Upper lobe of left lung (tissue), 6 donors: ENCODE measurements around the gene KRTAP1-4. TPM values are rescaled to one million over a fixed set of nuclear protein-coding genes. Genes with fewer than 3 reads are reported as not detected.

Experiments used
- ATAC-seq, 2 donors: fragments of 200-7000 bp; cut with Tn5 transposase; one replicate each; pipeline ENCODE4 v1.9.1; 2022; ENCODE audit warnings: mild to moderate bottlenecking in 2 of 2, moderate library complexity in 2 of 2; ENCODE audit not compliant: low FRiP score in 2 of 2
- DNase-seq, 2 donors: peaks; one replicate each; pipeline ENCODE4 v3.0.0-alpha.2; 2019 to 2020
- H3K27ac ChIP-seq, 4 donors: fragments of 200-600 bp; sonication (generic); one replicate each; pipeline ENCODE4 v1.5.1; 2016 to 2019
- H3K27me3 ChIP-seq, 4 donors: fragments of 200-600 bp; sonication (generic); one replicate each; pipeline ENCODE4 v1.5.1; 2017 to 2019
- H3K36me3 ChIP-seq, 4 donors: fragments of 200-600 bp; sonication (generic); one replicate each; pipeline ENCODE4 v1.5.1; 2016 to 2019
- H3K4me1 ChIP-seq, 4 donors: fragments of 200-600 bp; sonication (generic); one replicate each; pipeline ENCODE4 v1.5.1; 2018 to 2019
- H3K4me3 ChIP-seq, 4 donors: fragments of 200-600 bp; sonication (generic); one replicate each; pipeline ENCODE4 v1.5.1; 2017 to 2019; ENCODE audit warnings: mild to moderate bottlenecking in 2 of 4, moderate library complexity in 1 of 4
- H3K9me3 ChIP-seq, 4 donors: fragments of 200-600 bp; sonication (generic); one replicate each; pipeline ENCODE4 v1.5.1; 2018 to 2019
- EP300 ChIP-seq, 4 donors: sonication (generic); formaldehyde crosslinking; IDR thresholded peaks; one replicate each; pipeline ENCODE4 v1.5.1; 2017; ENCODE audit warnings: antibody characterized with exemption in 4 of 4, control low read depth in 2 of 4
- POLR2A ChIP-seq, 4 donors: fragments of 450-650 bp; IDR thresholded peaks; one replicate each; pipeline ENCODE4 v1.5.1; 2016 to 2017; ENCODE audit warnings: antibody characterized with exemption in 4 of 4, mild to moderate bottlenecking in 2 of 4
- POLR2AphosphoS5 ChIP-seq, 2 donors: sonication (generic); formaldehyde crosslinking; IDR thresholded peaks; one replicate each; pipeline ENCODE4 v1.5.1; 2017; ENCODE audit warnings: antibody characterized with exemption in 2 of 2
- WGBS, 2 donors: methylation state at CpG; one replicate each; pipeline ENCODE4 v1.1.5; 2017 to 2018; 5-methylcytosine and 5-hydroxymethylcytosine counted together
- total RNA-seq, 6 donors: library from RNA; depleted of rRNA in 4 of 6; stranded (reverse); fragments of >200 nt in 4 of 6; gene quantifications; one replicate each; pipeline versions ENCODE4 v1.1.0 to v1.2.1, GENCODE V29; 2016 to 2021
- TF ChIP-seq, protein P1 (sequence below), 6 experiments: fragments of 450-650 bp in 4 of 6; fragments of 200-600 bp in 2 of 6; sonication (generic) in 2 of 6; IDR thresholded peaks; one replicate each; pipeline ENCODE4 v1.5.1; 2016 to 2019; ENCODE audit warnings: antibody characterized with exemption in 6 of 6
- donor health status: DM: no; HTN: no; CAD: no; lungs with moderate emphysema.
- donor health status: DM: no; HTN: yes; CAD: no; lungs with severe emphysema.

Gene KRTAP1-4
- total RNA-seq, 6 donors from 2014 or later = not detected

DNA sequence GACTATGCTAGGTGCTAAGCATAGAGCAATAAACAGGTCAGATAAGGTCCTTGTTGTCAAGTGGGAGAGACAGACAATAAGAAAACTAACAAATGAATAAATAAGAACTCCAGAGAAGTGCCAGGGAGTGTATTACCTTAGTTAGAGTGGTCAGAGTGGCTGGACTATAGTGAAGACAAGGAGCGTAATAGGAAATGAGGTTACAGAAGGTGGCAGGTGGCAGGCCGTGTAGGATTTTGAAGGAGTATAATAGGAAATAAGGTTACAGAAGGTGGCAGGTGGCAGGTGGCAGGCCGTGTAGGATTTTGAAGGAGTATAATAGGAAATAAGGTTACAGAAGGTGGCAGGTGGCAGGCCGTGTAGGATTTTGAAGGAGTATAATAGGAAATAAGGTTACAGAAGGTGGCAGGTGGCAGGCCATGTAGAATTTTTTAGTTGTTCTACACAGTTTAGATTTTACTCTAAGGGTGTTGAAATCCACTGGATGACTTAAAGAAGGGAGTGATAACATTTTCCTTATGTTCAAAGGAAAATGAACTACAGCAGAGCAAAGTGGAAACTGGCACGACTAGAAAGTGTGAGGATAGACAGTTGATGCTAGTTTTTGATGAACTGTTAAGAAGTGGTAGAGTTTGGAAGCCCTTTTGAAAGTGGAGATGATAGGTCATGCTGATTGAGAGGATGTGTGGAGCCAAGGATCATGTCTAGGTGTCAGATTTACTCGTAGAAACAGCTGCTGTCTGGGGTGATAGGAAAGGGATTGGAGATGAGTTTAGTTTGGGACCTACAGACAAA is 17.5 kb downstream of the KRTAP1-4 start:
- 64 to 65% methylated on average over 6 of the region's 6 CpGs for WGBS, 2 donors
- ATAC-seq (no peak), DNase-seq (no peak)
- Histone ChIP-seq H3K4me1 (no peaks in the 10 kb centered on the region), H3K27me3 (no peaks in the 10 kb centered on the region), H3K4me3 (no peak overlapping the region), H3K9me3 (no peaks in the 10 kb centered on the region), H3K27ac (no peak overlapping the region), H3K36me3 (no peaks in the 10 kb centered on the region)
- TF ChIP-seq EP300 (IDR thresholded peaks at IDR 0.05) (no peak), POLR2A (IDR thresholded peaks at IDR 0.05) (no peak), POLR2AphosphoS5 (IDR thresholded peaks at IDR 0.05) (no peak)
- TF ChIP-seq, protein P1, sequence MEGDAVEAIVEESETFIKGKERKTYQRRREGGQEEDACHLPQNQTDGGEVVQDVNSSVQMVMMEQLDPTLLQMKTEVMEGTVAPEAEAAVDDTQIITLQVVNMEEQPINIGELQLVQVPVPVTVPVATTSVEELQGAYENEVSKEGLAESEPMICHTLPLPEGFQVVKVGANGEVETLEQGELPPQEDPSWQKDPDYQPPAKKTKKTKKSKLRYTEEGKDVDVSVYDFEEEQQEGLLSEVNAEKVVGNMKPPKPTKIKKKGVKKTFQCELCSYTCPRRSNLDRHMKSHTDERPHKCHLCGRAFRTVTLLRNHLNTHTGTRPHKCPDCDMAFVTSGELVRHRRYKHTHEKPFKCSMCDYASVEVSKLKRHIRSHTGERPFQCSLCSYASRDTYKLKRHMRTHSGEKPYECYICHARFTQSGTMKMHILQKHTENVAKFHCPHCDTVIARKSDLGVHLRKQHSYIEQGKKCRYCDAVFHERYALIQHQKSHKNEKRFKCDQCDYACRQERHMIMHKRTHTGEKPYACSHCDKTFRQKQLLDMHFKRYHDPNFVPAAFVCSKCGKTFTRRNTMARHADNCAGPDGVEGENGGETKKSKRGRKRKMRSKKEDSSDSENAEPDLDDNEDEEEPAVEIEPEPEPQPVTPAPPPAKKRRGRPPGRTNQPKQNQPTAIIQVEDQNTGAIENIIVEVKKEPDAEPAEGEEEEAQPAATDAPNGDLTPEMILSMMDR (IDR thresholded peaks at IDR 0.05) = no peak

DNA sequence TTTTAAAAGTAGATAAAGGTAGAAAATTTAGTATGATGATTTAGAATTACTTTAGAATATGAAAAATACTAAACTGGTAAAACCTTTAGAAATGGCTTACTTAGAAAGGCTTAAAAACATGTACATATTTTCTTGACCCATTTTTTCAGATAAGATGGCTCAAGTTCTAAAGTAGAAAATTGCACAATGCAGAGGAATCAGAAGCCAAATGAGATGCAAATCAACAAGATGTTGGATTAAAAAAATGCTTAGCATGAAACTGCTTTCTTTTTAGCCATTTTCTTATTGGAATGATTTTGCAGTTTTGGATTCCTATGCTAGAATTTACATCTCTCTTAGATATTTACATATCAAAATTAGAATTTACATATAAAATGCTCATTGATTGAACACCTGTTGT is 19.6 kb downstream of the KRTAP1-4 start:
- Histone ChIP-seq H3K36me3 (no peaks in the 10 kb centered on the region), H3K4me3 (no peak overlapping the region), H3K27me3 (no peaks in the 10 kb centered on the region), H3K4me1 (no peaks in the 10 kb centered on the region), H3K9me3 (no peaks in the 10 kb centered on the region), H3K27ac (no peak overlapping the region)
- TF ChIP-seq, protein P1 (IDR thresholded peaks at IDR 0.05) = no peak
- TF ChIP-seq POLR2AphosphoS5 (IDR thresholded peaks at IDR 0.05) (no peak), POLR2A (IDR thresholded peaks at IDR 0.05) (no peak), EP300 (IDR thresholded peaks at IDR 0.05) (no peak)
- ATAC-seq = no peak
- no peak for DNase-seq

DNA sequence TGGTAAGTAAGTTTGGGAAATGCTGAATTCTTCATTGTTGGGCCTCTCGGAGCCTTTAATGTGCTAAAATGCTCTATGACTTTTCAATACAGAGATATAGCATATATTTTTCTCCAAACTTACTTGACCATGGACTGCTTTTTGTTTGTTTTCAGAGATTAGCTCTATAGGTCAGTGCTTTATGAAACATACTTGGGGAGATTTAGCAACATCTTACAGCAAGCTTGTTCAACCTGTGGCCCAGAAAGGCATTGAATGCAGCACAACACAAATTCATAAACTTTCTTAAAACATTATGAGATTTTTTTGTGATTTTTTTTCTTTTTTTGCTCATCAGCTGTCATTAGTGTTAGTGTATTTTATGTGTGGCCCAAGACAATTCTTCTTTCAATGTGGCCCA is 20.1 kb downstream of the KRTAP1-4 start:
- no peaks in the 10 kb centered on the region for H3K36me3 ChIP-seq
- no peak overlapping the region for H3K27ac ChIP-seq
- no peaks in the 10 kb centered on the region for H3K27me3 ChIP-seq
- no peaks in the 10 kb centered on the region for H3K9me3 ChIP-seq
- 83 to 95% methylated on average over 1 of the region's 1 CpG for WGBS, 2 donors
- no peak for ATAC-seq
- no peak overlapping the region for H3K4me3 ChIP-seq
- no peak for TF ChIP-seq POLR2A (IDR thresholded peaks at IDR 0.05)
- no peaks in the 10 kb centered on the region for H3K4me1 ChIP-seq
- DNase-seq = no peak

DNA sequence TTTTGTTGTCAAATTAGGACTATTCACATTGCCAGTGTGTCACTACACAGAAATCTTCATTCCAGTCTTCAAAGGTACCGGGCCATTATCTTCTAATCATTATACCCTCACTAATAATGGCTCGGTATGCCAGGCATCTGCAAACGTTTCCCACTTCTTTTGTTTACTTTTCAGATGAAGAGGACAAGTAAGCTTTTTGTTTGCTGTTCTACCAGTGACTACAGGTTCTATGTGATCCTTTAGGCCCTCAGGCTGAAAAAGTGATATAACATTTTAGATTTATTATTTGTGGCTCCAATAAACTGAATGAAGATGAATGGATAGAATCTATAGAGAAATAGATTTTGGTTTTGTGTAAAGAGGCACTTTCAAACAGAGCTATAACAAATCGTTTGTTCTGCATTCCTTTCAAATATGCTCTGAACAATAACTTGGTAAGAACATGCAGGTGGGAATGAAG is 20.7 kb downstream of the KRTAP1-4 start:
- WGBS, 2 donors = 50 to 52% methylated on average over 4 of the region's 4 CpGs
- TF ChIP-seq, protein P1 (IDR thresholded peaks at IDR 0.05) = no peak
- TF ChIP-seq POLR2A (IDR thresholded peaks at IDR 0.05) = no peak
- TF ChIP-seq EP300 (IDR thresholded peaks at IDR 0.05) = no peak
- no peak for TF ChIP-seq POLR2AphosphoS5 (IDR thresholded peaks at IDR 0.05)
- Histone ChIP-seq H3K9me3 (no peaks in the 10 kb centered on the region), H3K4me3 (no peak overlapping the region), H3K27ac (no peak overlapping the region), H3K27me3 (no peaks in the 10 kb centered on the region), H3K36me3 (no peaks in the 10 kb centered on the region), H3K4me1 (no peaks in the 10 kb centered on the region)
- ATAC-seq (no peak), DNase-seq (no peak)

DNA sequence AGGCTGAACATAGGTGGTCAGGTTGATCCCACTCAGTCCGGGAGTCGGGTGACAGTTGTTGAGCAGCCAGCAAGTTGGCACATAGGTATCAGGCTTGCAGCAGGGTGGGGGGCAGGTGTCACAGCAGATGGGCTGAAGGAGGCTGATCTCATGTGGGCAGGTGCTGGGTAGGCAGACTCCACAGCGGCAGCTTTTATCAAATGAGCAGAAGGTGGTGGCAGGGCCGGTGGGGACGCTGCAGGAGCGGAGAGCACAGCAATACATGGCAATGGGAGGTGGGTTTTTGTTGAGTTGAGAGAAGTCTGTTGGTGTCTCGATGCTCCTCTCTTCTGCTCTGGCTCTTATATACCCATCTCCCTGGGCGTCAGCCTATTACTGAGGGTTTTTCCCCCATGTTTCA is 21.2 kb downstream of the KRTAP1-4 start, which contains the start of gene KRTAP3-1:
Gene KRTAP3-1, minus strand, starts transcription at position 318 of the 400 bp plus-strand sequence. Its CDS starts 54 bp downstream, at position 264.
- H3K36me3 ChIP-seq = no peaks in the 10 kb centered on the region
- H3K27me3 ChIP-seq = no peaks in the 10 kb centered on the region
- WGBS, 2 donors = 84 to 87% methylated on average over 8 of the region's 8 CpGs
- H3K9me3 ChIP-seq = no peaks in the 10 kb centered on the region
- H3K4me3 ChIP-seq = no peak within 1 kb of the TSS
- no peaks in the 10 kb centered on the region for H3K4me1 ChIP-seq
- ATAC-seq = no peak
- peak in 1 of 2 donors; percentile 34 for DNase-seq
- no peak within 1 kb of the TSS for H3K27ac ChIP-seq
- TF ChIP-seq, protein P1 (IDR thresholded peaks at IDR 0.05) = no peak
- TF ChIP-seq POLR2AphosphoS5 (IDR thresholded peaks at IDR 0.05) (no peak), POLR2A (IDR thresholded peaks at IDR 0.05) (no peak), EP300 (IDR thresholded peaks at IDR 0.05) (no peak)
